Thymus (tissue), 11 donors: ENCODE results near the gene MTCL3.

Experiments
- DNase-seq, 9 donors: peaks; one replicate each; pipeline ENCODE4 v3.0.0-alpha.2; 2013; ENCODE audit warnings: low spot score in 9 of 9, low read depth in 6 of 9, missing footprints in 1 of 9
- H3K27ac ChIP-seq, 2 donors: one replicate each; pipeline ENCODE4 v1.5.1; 2013; ENCODE audit warnings: control low read depth in 1 of 2, low read depth in 1 of 2, low read length in 1 of 2, mild to moderate bottlenecking in 1 of 2, moderate library complexity in 1 of 2
- H3K27me3 ChIP-seq, 2 donors: one replicate each; pipeline ENCODE4 v1.5.1; 2013; ENCODE audit warnings: low read length in 1 of 2; ENCODE audit not compliant: control insufficient read depth in 2 of 2, insufficient read depth in 1 of 2
- H3K36me3 ChIP-seq, 2 donors: one replicate each; pipeline ENCODE4 v1.5.1; 2013; ENCODE audit warnings: low read length in 1 of 2, mild to moderate bottlenecking in 1 of 2, moderate library complexity in 1 of 2; ENCODE audit not compliant: control insufficient read depth in 2 of 2, insufficient read depth in 2 of 2
- H3K4me1 ChIP-seq, 2 donors: one replicate each; pipeline ENCODE4 v1.5.1; 2013; ENCODE audit warnings: low read length in 2 of 2; ENCODE audit not compliant: control insufficient read depth in 2 of 2, insufficient read depth in 2 of 2
- H3K4me3 ChIP-seq, 2 donors: one replicate each; pipeline ENCODE4 v1.5.1; 2013; ENCODE audit warnings: low read length in 2 of 2, control low read depth in 1 of 2, mild to moderate bottlenecking in 1 of 2
- H3K9me3 ChIP-seq, 2 donors: one replicate each; pipeline ENCODE4 v1.5.1; 2013; ENCODE audit warnings: low read length in 1 of 2, mild to moderate bottlenecking in 1 of 2; ENCODE audit not compliant: control insufficient read depth in 2 of 2, insufficient read depth in 1 of 2
- WGBS: extraction: QIAGEN DNeasy Blood & Tissue Kit; methylation state at CpG from one replicate; pipeline ENCODE4 v1.1.7; 2013; 5-methylcytosine and 5-hydroxymethylcytosine counted together
- donor health status: healthy.

MTCL3 gene

DNA sequence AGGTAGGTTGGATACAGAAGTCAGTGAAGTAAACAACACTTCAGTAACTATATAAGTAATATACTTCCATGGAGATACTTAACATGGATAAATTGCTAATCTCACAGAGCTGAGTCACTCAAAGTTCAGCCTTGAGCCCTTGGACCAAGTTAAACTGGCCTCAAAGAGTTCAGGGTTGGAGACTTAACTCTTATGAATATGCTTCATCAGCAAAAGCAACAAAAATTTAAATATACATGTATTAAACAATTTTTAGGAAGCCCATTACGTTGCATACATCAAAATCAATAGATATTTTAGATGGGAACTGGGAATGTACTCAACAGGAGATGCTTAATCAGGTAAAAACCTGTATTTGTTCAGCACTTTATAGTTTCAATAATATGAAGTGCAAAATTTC is 12.2 kb downstream of the MTCL3 start:
- no peaks in the 10 kb centered on the region for H3K9me3 ChIP-seq
- no peak overlapping the region for H3K4me3 ChIP-seq
- no peak for DNase-seq
- no peaks in the 10 kb centered on the region for H3K4me1 ChIP-seq
- no peak overlapping the region for H3K27ac ChIP-seq
- WGBS, result 77% methylated on average over 1 of the region's 1 CpG
- no peaks in the 10 kb centered on the region for H3K27me3 ChIP-seq
- H3K36me3 ChIP-seq, result no peaks in the 10 kb centered on the region

DNA sequence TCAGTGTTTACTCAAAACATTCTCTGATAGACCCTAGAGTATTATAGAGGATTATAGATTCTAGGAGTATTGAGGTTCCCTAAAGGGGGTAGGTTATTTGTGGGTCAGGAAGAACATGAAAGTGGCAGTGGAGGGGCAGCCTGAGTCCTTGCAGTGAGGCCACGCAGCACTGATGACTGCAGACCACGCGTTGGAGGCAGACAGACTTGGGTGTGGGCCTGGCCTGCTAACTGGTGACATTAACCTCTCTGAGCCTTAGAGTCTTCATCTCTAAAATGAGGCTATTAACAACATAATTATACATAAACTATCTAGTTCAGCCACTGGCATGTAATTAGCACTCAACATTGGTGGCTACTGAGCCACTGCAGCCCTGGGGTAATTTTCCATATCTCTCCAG is 16.1 kb downstream of the MTCL3 start:
- WGBS, result 98% methylated on average over 3 of the region's 3 CpGs
- Histone ChIP-seq H3K9me3 (no peaks in the 10 kb centered on the region), H3K4me3 (no peak overlapping the region), H3K36me3 (no peaks in the 10 kb centered on the region), H3K4me1 (no peaks in the 10 kb centered on the region), H3K27ac (no peak overlapping the region), H3K27me3 (no peaks in the 10 kb centered on the region)
- DNase-seq, result no peak

GRCh38 chr6:127497410-127497809 is 21.7 kb downstream of the MTCL3 start:
- Histone ChIP-seq H3K27me3 (no peaks in the 10 kb centered on the region), H3K27ac (no peak overlapping the region)

DNA sequence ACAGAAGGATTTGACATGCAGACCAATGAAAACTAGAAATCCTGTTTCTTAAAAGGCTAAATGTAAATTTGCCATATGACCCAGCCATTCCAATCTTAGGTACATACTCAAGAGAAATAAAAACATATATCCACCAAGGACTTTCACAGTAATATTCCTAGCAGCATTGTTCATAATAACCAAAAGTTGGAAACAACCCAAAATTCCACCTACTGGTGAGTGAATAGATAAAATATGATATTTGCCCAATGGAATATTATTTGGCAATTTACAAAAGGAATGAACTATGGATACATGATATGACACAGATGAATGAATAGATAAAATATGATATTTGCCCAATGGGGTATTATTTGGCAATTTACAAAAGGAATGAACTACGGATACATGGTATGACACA is 22.7 kb downstream of the MTCL3 start:
- WGBS, result 94% methylated on average over 1 of the region's 1 CpG
- Histone ChIP-seq H3K36me3 (no peaks in the 10 kb centered on the region), H3K27ac (no peak overlapping the region), H3K4me3 (no peak overlapping the region), H3K9me3 (no peaks in the 10 kb centered on the region), H3K4me1 (no peaks in the 10 kb centered on the region), H3K27me3 (no peaks in the 10 kb centered on the region)
- DNase-seq, result no peak

More at GRCh38 chr6:127497410-127497809, 21.7 kb downstream of the MTCL3 start:
- Histone ChIP-seq H3K9me3 (no peaks in the 10 kb centered on the region), H3K4me1 (no peaks in the 10 kb centered on the region), H3K4me3 (no peak overlapping the region), H3K36me3 (no peaks in the 10 kb centered on the region)
- DNase-seq, result no peak
- WGBS, result 88% methylated on average over 1 of the region's 1 CpG

GRCh38 chr6:127494240-127494767 is 24.8 kb downstream of the MTCL3 start:
- Histone ChIP-seq H3K9me3 (no peaks in the 10 kb centered on the region), H3K27ac (no peak overlapping the region), H3K4me1 (no peaks in the 10 kb centered on the region), H3K27me3 (no peaks in the 10 kb centered on the region), H3K36me3 (no peaks in the 10 kb centered on the region), H3K4me3 (no peak overlapping the region)
- DNase-seq, result no peak

DNA sequence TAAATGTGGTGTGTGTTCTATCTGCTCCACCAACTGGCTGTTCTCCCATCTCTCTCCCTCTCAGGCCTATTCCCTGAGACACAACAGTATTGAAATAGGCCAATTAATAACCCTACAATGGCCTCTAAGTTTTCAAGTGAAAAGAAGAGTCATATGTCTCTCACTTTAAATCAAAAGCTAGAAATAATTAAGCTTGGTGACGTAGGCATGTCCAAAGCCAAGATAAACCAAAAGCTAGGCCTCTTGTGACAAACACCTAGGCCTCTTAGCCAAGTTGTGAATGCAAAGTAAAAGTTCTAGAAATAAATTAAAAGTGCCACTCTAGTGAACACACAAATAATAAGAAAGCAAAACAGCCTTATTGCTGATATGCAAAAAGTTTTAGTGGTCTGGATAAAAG is 29.9 kb downstream of the MTCL3 start:
- no peaks in the 10 kb centered on the region for H3K27me3 ChIP-seq
- no peak overlapping the region for H3K4me3 ChIP-seq
- 91% methylated on average over 1 of the region's 1 CpG for WGBS
- DNase-seq, result no peak
- H3K4me1 ChIP-seq, result no peaks in the 10 kb centered on the region
- no peaks in the 10 kb centered on the region for H3K9me3 ChIP-seq
- H3K27ac ChIP-seq, result no peak overlapping the region
- no peaks in the 10 kb centered on the region for H3K36me3 ChIP-seq

DNA sequence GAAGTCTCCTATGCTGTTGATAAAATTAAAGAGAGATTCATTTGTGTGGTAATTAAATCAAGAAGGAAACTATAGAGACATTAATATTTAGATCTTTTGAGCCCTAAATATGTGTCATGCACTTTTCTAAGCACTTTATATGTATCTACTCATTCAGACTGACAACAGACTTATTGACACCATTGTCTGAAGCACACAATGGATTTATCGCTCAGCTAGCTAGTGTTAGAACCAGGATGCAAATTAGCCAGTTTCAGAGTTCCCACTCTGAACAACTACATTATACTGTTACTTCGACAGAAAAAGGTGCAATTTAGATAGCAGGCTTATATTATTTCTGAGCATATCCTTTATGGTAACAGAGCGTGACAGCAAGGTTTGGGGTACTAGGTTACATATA is 32.2 kb downstream of the MTCL3 start:
- H3K4me3 ChIP-seq, result no peak overlapping the region
- no peaks in the 10 kb centered on the region for H3K4me1 ChIP-seq
- no peaks in the 10 kb centered on the region for H3K36me3 ChIP-seq
- no peak overlapping the region for H3K27ac ChIP-seq
- WGBS, result 95% methylated on average over 3 of the region's 3 CpGs
- no peak for DNase-seq
- no peaks in the 10 kb centered on the region for H3K9me3 ChIP-seq
- no peaks in the 10 kb centered on the region for H3K27me3 ChIP-seq

GRCh38 chr6:127484212-127484863 is 34.8 kb downstream of the MTCL3 start:
- WGBS, result 19% methylated on average over 3 of the region's 3 CpGs
- Histone ChIP-seq H3K4me1 (no peaks in the 10 kb centered on the region), H3K27me3 (no peaks in the 10 kb centered on the region), H3K9me3 (no peaks in the 10 kb centered on the region), H3K27ac (no peak overlapping the region), H3K4me3 (no peak overlapping the region), H3K36me3 (no peaks in the 10 kb centered on the region)
- DNase-seq, result peak in 3 of 9 donors; percentile 8 to 55 (median 21)

GRCh38 chr6:127483399-127484055 is 35.6 kb downstream of the MTCL3 start:
- DNase-seq, result no peak
- WGBS, result 95% methylated on average over 5 of the region's 5 CpGs
- H3K4me3 ChIP-seq, result no peak overlapping the region

More at GRCh38 chr6:127483399-127484055, 35.6 kb downstream of the MTCL3 start:
- Histone ChIP-seq H3K9me3 (no peaks in the 10 kb centered on the region), H3K27ac (no peak overlapping the region), H3K4me1 (no peaks in the 10 kb centered on the region), H3K27me3 (no peaks in the 10 kb centered on the region), H3K36me3 (no peaks in the 10 kb centered on the region)
